G401 (cell line): Measurements from ENCODE around the gene STPG3. TPM values are rescaled to one million over a fixed set of nuclear protein-coding genes. Genes with fewer than 3 reads are reported as not detected.
A peak's percentile ranks its signal among the peaks of the same experiment; 100 is the strongest.
"Not testable (repeated sequence)": the region's sequence is repeated elsewhere in the genome, so short reads cannot be mapped to it uniquely, and the experiment has no call there.

ENCODE experiments used
- DNase-seq: peaks from one replicate; pipeline ENCODE4 v3.0.0-alpha.2; 2015; ENCODE audit warnings: low spot score
- in situ Hi-C: cut with HindIII; loops from 2 replicates; pipeline ENCODE4 v1.10.0; 2016; ENCODE audit warnings: low sequenced_read_pairs, mixed read lengths
- total RNA-seq: library from RNA; depleted of rRNA; stranded (reverse); fragments of >200 nt; shearing (Covaris generic); gene quantifications from 2 replicates; pipeline ENCODE4 v1.2.3, GENCODE V29; 2014

The STPG3 gene
- total RNA-seq, 1 experiment from 2014 or later, result not detected

- no peak for DNase-seq
- in situ Hi-C loops, result no loop called here
Measured at GRCh38 chr9:137231372-137232039, 19.6 kb upstream of the STPG3 start.

GRCh38 chr9:137232101-137232500 is 19.0 kb upstream of the STPG3 start:
- in situ Hi-C loops, result no loop called here
- no peak for DNase-seq

GRCh38 chr9:137232510-137232909 is 18.6 kb upstream of the STPG3 start:
- no peak for DNase-seq
- in situ Hi-C loops, result no loop called here

GRCh38 chr9:137233143-137233980 is 17.7 kb upstream of the STPG3 start:
- no peak for DNase-seq
- in situ Hi-C loops, result no loop called here

- in situ Hi-C loops, result no loop called here
- no peak for DNase-seq
Measured at GRCh38 chr9:137234055-137234697, 16.9 kb upstream of the STPG3 start.

GRCh38 chr9:137234758-137235423 is 16.2 kb upstream of the STPG3 start:
- DNase-seq, result no peak
- in situ Hi-C loops, result no loop called here

GRCh38 chr9:137235424-137236237 is 15.5 kb upstream of the STPG3 start:
- in situ Hi-C loops, result no loop called here

GRCh38 chr9:137236238-137236935 is 14.7 kb upstream of the STPG3 start:
- in situ Hi-C loops, result no loop called here
- DNase-seq, result peak; percentile 73

More at GRCh38 chr9:137235424-137236237, 15.5 kb upstream of the STPG3 start:
- DNase-seq, result no peak

GRCh38 chr9:137236936-137237421 is 14.1 kb upstream of the STPG3 start:
- no peak for DNase-seq
- in situ Hi-C loops, result no loop called here

GRCh38 chr9:137237759-137238726 is 13.0 kb upstream of the STPG3 start:
- no peak for DNase-seq
- in situ Hi-C loops, result no loop called here

GRCh38 chr9:137239541-137240200 is 11.4 kb upstream of the STPG3 start:
- DNase-seq, in situ Hi-C loops: not testable (repeated sequence)

GRCh38 chr9:137240318-137240840 is 10.7 kb upstream of the STPG3 start:
- no peak for DNase-seq
- in situ Hi-C loops, result no loop called here

GRCh38 chr9:137240841-137241489 is 10.1 kb upstream of the STPG3 start, which contains the start of gene TUBB4B:
TUBB4B (plus strand) TSS chr9:137241287; CDS start chr9:137241361, 74 bp downstream.
- DNase-seq, result peak; percentile 100
- in situ Hi-C loops, result no loop called here

GRCh38 chr9:137241490-137242268 is 9.4 kb upstream of the STPG3 start:
- no peak for DNase-seq
- in situ Hi-C loops, result no loop called here
